HG02973 (cell line): Measurements from ENCODE around the gene SLC38A4.
"Not testable (repeated sequence)": the region's sequence is repeated elsewhere in the genome, so short reads cannot be mapped to it uniquely, and the experiment has no call there.

Experiments used
- ATAC-seq: cut with Tn5 transposase; IDR thresholded peaks from one replicate; pipeline ENCODE4 v1.9.1; 2021; ENCODE audit warnings: moderate library complexity; ENCODE audit not compliant: unreplicated experiment

SLC38A4 gene

DNA sequence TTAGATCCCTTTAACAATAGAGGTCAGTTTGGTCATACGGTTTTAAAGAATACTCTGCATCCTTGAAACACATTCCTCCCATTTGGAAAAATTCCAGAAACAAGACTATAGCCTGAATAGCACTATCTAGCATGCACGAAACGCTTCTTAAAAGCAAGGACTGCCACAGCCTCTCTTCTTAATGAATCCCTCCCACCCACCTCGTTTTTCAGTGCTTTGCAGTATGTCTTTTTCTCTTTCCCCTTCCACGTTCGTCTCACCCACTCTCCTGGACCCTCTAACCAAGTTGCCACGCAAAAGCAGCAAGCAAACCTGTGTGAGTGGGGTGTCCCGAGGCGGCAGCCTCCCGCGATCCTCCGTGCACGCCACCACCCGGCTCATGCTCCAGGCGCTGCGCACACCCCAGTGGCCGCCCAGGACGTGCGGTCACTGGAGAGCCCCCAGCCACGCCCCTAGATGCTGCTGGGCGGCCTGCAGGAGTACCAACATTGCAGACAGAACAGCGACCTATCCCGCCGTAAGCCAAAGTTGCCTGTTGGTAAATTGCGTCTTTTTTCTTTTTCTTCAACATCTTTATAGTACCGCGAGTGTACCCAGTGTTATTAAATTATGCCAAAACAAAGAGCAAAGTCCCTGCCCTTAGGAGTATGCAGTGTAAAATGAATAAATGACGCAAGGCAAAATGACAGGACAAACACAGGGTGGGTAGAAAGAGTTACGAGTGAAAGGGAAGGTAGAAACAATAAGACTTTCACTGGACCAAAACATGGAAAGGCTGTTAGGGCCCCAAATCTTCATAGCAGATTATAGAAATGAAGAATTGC is at the start of gene SLC38A4:
Gene SLC38A4 (minus strand): TSS at position 407 of the 824 bp plus-strand sequence. CDS start 32,926 bp downstream, outside the sequence.
- no peak for ATAC-seq

- ATAC-seq = no peak
Measured at GRCh38 chr12:46875095-46875494, 49.3 kb upstream of the SLC38A4 start.

DNA sequence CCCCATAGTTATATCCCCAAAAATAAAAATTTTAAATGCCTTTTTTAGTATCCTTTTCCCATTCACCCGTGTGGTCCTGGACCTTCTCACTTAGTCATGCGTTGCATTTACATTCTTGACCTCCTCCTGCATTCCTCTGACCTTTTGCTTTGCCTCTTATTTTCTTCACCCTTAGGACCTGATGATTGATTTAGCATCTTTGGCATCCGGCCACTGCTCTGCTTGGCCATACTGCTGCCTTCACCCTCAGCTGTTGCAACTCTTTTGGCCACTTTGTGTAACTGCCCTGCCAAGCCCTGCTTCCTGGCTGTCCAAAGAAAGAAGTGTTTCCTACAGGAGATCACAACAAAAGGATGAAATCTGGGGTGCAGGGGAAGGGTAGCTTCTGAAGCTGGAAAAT is 48.8 kb upstream of the SLC38A4 start:
- ATAC-seq = no peak

- ATAC-seq = no peak
Measured at GRCh38 chr12:46872135-46872534, 46.3 kb upstream of the SLC38A4 start.

DNA sequence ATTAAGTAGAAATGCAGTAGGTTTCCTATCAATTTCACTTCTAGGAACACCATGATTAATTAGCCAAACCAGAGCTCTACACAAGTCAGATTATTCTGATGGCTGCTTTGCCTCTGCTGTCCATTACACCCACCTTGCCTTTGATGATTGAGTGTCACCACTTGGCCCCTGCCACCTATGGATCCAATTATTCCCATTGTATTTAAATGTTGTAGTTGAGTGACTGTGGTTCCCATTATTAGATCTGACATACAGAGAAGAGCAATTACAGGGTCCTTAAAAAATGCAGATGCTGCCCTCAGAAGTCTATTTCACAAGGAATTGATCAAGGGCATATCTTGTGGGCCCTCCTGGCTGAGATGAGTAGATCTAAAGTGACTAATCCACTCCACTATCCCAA is 39.5 kb upstream of the SLC38A4 start:
- no peak for ATAC-seq

DNA sequence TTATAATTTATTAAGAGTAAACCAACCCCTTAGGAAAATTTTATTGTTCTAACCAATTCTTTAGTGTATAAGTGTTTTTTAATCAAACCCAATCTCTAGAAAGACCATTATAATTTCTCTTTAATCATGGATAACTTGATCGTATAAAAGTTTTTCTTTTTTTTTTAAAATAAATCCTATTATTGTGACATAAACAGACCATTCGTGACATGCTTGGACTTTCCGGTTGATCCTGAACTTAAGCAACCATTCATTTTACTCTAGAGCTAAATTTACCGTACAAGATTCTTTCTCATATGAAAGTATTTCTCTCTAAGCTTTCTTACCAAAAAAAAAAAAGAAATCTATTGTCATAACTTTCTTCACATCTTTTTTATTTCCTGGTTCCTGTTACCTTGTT is 32.6 kb upstream of the SLC38A4 start:
- no peak for ATAC-seq

GRCh38 chr12:46857486-46857885 is 31.7 kb upstream of the SLC38A4 start:
- no peak for ATAC-seq

GRCh38 chr12:46855760-46856159 is 30.0 kb upstream of the SLC38A4 start:
- ATAC-seq = no peak

GRCh38 chr12:46854188-46854587 is 28.4 kb upstream of the SLC38A4 start:
- not testable (repeated sequence) for ATAC-seq

DNA sequence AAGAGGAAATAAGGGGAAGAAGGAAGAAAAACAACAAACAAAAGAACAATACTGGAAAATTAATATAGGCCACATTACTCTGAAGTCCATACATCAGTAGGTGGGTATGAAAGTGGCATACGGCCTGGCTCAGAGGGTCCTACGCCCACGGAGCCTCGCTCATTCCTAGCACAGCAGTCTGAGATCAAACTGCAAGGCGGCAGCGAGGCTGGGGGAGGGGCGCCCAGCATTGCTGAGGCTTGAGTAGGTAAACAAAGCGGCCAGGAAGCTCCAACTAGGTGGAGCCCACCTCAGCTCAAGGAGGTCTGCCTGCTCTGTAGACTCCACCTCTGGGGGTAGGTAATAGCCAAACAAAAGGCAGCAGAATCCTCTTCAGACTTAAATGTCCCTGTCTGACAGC is 23.0 kb upstream of the SLC38A4 start:
- not testable (repeated sequence) for ATAC-seq

DNA sequence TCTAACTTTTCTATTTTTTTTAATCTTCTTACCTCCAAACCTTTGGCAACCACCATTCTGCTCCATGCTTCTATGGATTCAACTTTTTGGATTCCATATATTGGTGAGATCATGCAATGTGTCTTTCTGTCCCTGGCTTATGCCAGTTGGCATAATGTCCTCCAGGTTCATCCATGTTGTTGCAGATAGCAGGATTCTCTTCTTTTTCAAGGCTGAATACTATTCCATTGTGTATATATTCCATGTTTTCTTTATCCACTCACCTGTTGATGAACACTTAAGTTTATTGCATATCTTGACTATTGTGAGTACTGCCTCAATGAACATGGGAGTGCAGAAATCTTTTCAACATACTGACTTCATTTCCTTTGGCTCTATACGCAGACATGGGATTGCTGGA is 21.2 kb upstream of the SLC38A4 start:
- no peak for ATAC-seq

- no peak for ATAC-seq
Measured at GRCh38 chr12:46843811-46844210, 18.0 kb upstream of the SLC38A4 start.

- no peak for ATAC-seq
Measured at GRCh38 chr12:46841891-46842290, 16.1 kb upstream of the SLC38A4 start.

- ATAC-seq = no peak
Measured at GRCh38 chr12:46839964-46840363, 14.2 kb upstream of the SLC38A4 start.

- ATAC-seq = no peak
Measured at GRCh38 chr12:46839232-46839631, 13.4 kb upstream of the SLC38A4 start.

GRCh38 chr12:46835785-46836184 is 10.0 kb upstream of the SLC38A4 start:
- no peak for ATAC-seq

DNA sequence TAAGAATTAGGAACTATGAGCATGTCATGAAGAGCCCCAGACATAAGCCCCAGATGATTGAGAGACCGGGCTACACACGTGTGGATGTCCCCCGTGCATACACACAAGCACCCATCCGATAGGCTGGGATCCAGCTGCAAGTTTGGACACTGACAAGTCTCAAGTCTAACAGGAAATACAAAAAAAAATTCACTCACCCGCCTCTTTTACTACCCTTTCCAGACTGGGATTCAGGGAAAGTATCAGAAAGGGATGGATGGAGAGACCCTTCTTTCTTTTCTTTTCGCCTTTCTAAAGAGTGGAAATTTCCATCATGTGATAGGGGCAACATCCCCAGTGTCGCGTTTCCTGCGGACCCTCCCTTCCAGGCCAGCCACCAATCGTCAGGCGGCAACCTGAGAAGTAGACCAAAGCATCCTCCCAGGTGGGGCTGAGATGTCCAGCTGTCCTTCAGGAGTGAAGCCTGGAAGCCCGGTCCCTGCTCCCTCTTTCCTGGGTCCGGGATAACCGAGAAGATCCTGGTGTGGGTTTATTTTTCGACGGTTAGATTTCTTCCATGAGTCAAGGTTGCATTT is 6.4 kb upstream of the SLC38A4 start:
- ATAC-seq = no peak

GRCh38 chr12:46831335-46832129 is 5.7 kb upstream of the SLC38A4 start:
- no peak for ATAC-seq

DNA sequence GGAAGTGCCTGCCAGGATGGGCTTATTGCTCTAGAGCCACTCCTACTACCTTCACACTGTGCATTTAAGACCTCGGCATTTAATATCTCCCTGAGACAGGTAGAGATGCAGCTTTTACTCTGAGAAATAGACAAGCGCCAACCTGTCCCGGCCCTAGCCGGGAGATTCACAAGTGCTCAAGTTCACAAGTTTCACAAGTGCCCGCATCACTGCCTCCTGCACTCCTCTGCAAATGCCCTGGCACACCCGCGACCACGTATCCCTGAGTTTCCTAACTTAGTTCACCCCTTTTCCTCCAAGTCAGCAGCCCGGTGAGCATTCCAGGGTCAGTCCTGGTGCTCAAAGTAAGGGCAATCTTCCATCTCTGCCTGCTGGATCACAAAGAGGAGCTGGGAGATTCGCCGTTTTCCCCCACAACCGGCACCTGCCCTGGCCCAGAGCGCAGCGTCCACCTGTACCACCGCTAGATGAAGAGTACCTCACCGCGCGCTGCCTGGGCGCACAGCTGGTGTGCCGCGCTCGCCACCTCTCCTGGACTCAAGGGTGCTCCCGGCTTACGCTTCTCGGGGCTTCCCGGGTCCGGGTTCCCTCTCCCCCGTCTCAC is 5.0 kb upstream of the SLC38A4 start:
- no peak for ATAC-seq

DNA sequence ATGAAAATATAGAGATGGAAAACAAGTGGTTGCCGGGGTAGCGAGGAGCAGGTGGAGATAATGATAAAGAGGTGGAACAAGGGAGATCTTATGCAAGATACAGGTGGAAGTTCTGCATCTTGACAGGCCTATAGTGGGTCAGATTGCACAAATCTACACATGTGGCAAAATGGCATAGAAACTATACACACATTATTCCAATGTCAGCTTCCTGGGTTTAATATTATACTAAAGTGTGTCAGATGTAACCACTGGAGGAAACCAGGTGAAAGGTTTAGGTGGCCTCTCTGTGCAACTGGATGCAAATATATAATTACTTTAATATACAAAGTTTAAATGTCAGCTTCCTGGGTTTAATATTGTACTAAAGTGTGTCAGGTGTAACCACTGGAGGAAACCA is 1.1 kb downstream of the SLC38A4 start:
- no peak for ATAC-seq

GRCh38 chr12:46818642-46819041 is 7.2 kb downstream of the SLC38A4 start:
- no peak for ATAC-seq
